HT-29 (cell line): ENCODE measurements around the gene TREML4. TPM values are rescaled to one million over a fixed set of nuclear protein-coding genes. Genes with fewer than 3 reads are reported as not detected.

ENCODE experiments used
- DNase-seq: peaks from one replicate; pipeline ENCODE4 v3.0.0-alpha.2; 2015; ENCODE audit warnings: low spot score
- total RNA-seq: library from RNA; depleted of rRNA; stranded (reverse); fragments of >200 nt; shearing (Covaris generic); gene quantifications from 2 replicates; pipeline ENCODE4 v1.2.3, GENCODE V29; 2014

TREML4 gene
- total RNA-seq, 1 experiment from 2014 or later = not detected

- no peak for DNase-seq
Measured at GRCh38 chr6:41252401-41253169, 24.4 kb downstream of the TREML4 start.

- no peak for DNase-seq
Measured at GRCh38 chr6:41255110-41255509, 27.0 kb downstream of the TREML4 start.

GRCh38 chr6:41255638-41256246 lies 27.6 kb downstream of the TREML4 start:
- DNase-seq = no peak

GRCh38 chr6:41256383-41256782 lies 28.2 kb downstream of the TREML4 start:
- no peak for DNase-seq

GRCh38 chr6:41257369-41258195 lies 29.4 kb downstream of the TREML4 start:
- peak; percentile 72 for DNase-seq

GRCh38 chr6:41258196-41258493 lies 30.0 kb downstream of the TREML4 start:
- no peak for DNase-seq

GRCh38 chr6:41262401-41262800 lies 34.3 kb downstream of the TREML4 start:
- no peak for DNase-seq

GRCh38 chr6:41263267-41263666 lies 35.1 kb downstream of the TREML4 start:
- no peak for DNase-seq

- no peak for DNase-seq
Measured at GRCh38 chr6:41266541-41266940, 38.4 kb downstream of the TREML4 start.

- DNase-seq = no peak
Measured at GRCh38 chr6:41268478-41268877, 40.3 kb downstream of the TREML4 start.

- DNase-seq = no peak
Measured at GRCh38 chr6:41269166-41269565, 41.0 kb downstream of the TREML4 start.

GRCh38 chr6:41269716-41270115 lies 41.6 kb downstream of the TREML4 start:
- no peak for DNase-seq

GRCh38 chr6:41271901-41272395 lies 43.8 kb downstream of the TREML4 start:
- no peak for DNase-seq

- no peak for DNase-seq
Measured at GRCh38 chr6:41272591-41273240, 44.6 kb downstream of the TREML4 start.

GRCh38 chr6:41273714-41274113 lies 45.6 kb downstream of the TREML4 start:
- no peak for DNase-seq

GRCh38 chr6:41274256-41274655 lies 46.1 kb downstream of the TREML4 start:
- DNase-seq = no peak

- no peak for DNase-seq
Measured at GRCh38 chr6:41275489-41275888, 47.3 kb downstream of the TREML4 start.

- no peak for DNase-seq
Measured at GRCh38 chr6:41277605-41278004, 49.5 kb downstream of the TREML4 start.

GRCh38 chr6:41278699-41279405 lies 50.7 kb downstream of the TREML4 start:
- DNase-seq = peak; percentile 77

GRCh38 chr6:41280381-41281057 lies 52.4 kb downstream of the TREML4 start:
- DNase-seq = peak; percentile 60

GRCh38 chr6:41283600-41283999 lies 55.5 kb downstream of the TREML4 start:
- no peak for DNase-seq
